Right lobe of liver (tissue), 4 donors: ENCODE measurements around the gene CLDN4.

Experiments
- CTCF ChIP-seq, 4 donors: fragments of 200-600 bp in 3 of 4; fragments of 450-650 bp in 1 of 4; IDR thresholded peaks; one replicate each; pipeline versions ENCODE4 v1.5.1 to v1.8.0; 2016 to 2022; ENCODE audit warnings: antibody characterized with exemption in 4 of 4, mild to moderate bottlenecking in 2 of 4
- POLR2A ChIP-seq: fragments of 450-650 bp; IDR thresholded peaks from one replicate; pipeline ENCODE4 v1.6.1; 2017; ENCODE audit warnings: antibody characterized with exemption, mild to moderate bottlenecking
- donor health status: DM: no; HTN: no; CAD: no.
- donor health status: DM: no; HTN: no; CAD: no.
- donor health status: DM: no; HTN: yes; CAD: no.

DNA sequence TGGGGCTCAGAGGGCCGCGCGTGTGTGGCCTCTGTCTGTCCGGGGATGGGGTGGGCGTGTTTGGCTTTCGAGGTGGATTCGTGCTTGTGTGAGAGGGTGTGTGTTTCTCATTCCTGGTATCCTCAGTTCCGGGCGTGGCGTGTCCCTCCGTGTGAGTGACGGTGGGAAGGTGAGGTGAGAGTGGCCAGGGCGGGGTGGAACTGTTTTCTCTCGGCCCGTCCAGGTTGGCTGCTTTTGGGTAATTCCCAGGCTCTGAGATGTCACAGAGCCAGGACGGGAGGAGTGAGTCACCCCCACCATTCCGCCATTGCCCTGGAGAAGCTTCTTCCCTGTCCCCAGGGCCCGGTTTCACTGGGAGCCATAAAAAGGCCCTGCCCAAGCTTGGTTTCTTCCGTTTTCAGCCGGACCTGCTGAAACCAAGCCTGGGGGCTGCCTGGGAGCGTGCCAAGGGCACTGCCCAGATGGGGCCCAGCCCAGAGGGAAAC lies 21.3 kb upstream of the CLDN4 start:
- TF ChIP-seq POLR2A = no peak
- no peak for TF ChIP-seq CTCF (IDR thresholded peaks at IDR 0.05)
